AG04450 (cell line): Measurements from ENCODE around the gene DBNDD2. TPM values are rescaled to one million over a fixed set of nuclear protein-coding genes. Genes with fewer than 3 reads are reported as not detected.
A peak's percentile ranks its signal among the peaks of the same experiment; 100 is the strongest.

Experiments used
- CTCF ChIA-PET: fragments of 300-600, 350-600 bp; formaldehyde crosslinking; extraction: SDS; loops from one replicate; lab custom pipeline; 2022; ENCODE audit warnings: antibody characterized with exemption, inconsistent platforms; lab: Charles Lee
- POLR2A ChIA-PET: fragments of 350-600 bp; formaldehyde crosslinking; extraction: SDS; loops from one replicate; lab custom pipeline; 2021; ENCODE audit warnings: antibody characterized with exemption, inconsistent platforms; lab: Yijun Ruan, JAX
- DNase-seq: peaks from one replicate; pipeline ENCODE4 v3.0.0-alpha.2; 2011; ENCODE audit warnings: low read depth, low spot score
- H3K27ac ChIP-seq: one replicate; pipeline ENCODE4 v1.5.1; 2012; ENCODE audit warnings: low read depth, low read length, control low read depth
- H3K27me3 ChIP-seq: one replicate; pipeline ENCODE4 v1.6.0; 2012; ENCODE audit warnings: low read length; ENCODE audit not compliant: control insufficient read depth, insufficient read depth
- H3K4me3 ChIP-seq: 2 replicates; pipeline ENCODE4 v1.5.1; 2011; ENCODE audit warnings: mild to moderate bottlenecking, low read depth, low read length, control low read depth
- H3K9me3 ChIP-seq: 2 replicates; pipeline ENCODE4 v1.5.1; 2012; ENCODE audit warnings: low read length; ENCODE audit not compliant: control insufficient read depth, insufficient read depth
- polyA plus RNA-seq: library from polyadenylated mRNA; depleted of rRNA; stranded (reverse); fragments of >200 nt; gene quantifications from 2 replicates; pipeline ENCODE4 v1.2.3, GENCODE V29; 2011
- TF ChIP-seq, protein P1 (sequence below): IDR thresholded peaks from 2 replicates; pipeline ENCODE4 v1.5.1; 2011; ENCODE audit warnings: low read depth, low read length, control low read depth, inconsistent platforms

DBNDD2 gene
- polyA plus RNA-seq, 1 experiment, result 13.8 TPM

DNA sequence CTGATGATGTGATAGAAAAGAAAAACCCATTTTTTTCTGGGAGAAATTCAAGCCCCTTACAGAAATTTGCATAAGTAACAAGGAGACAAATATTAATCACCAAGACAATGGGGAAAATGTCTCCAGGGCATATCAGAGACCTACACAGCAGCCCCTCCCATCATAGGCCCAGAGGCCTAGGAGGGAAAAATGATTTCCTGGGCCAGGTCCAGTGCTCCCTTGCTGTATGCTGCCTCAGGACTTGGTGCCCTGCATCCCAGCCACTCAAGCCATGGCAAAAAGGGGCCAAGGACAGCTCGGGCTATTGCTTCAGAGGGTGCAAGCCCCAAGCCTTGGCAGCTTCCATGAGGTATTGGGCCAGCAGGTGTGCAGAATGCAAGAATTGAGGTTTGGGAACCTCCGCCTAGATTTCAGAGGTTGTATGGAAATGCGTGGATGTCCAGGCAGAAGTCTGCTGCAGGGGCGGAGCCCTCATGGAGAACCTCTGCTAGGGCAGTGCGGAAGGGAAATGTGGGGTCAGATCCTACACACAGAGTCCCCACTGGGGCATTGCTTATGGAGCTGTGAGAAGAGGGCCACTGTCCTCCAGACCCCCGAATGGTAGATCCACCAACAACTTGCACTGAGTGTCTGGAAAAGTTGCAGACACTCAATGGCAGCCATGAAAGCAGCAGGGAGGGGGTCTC is 7.6 kb upstream of the DBNDD2 start:
- CTCF ChIA-PET, result no interaction called here
- peaks cover 8% of the 10 kb centered on the region for H3K9me3 ChIP-seq

DNA sequence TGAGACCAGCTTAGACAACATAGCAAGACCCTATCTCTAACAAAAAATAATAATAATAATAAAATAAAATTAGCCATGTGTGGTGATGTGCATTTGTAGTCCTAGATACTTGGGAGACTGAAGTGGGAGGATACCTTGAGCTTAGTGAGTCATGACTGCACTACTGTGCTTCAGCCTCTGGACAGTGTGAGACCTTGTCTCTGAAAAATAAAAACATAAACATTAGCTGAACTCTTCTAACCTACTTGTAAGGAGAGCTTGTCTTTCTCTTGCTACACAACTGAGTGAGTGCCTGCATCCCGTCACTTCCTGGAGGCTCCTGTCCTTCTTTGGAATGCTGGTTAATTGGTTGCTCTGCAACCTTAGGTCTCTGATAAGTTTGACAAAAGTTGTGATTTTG is 5.1 kb upstream of the DBNDD2 start:
- peaks cover 8% of the 10 kb centered on the region for H3K9me3 ChIP-seq
- no peak overlapping the region for H3K4me3 ChIP-seq
- TF ChIP-seq, protein P1, sequence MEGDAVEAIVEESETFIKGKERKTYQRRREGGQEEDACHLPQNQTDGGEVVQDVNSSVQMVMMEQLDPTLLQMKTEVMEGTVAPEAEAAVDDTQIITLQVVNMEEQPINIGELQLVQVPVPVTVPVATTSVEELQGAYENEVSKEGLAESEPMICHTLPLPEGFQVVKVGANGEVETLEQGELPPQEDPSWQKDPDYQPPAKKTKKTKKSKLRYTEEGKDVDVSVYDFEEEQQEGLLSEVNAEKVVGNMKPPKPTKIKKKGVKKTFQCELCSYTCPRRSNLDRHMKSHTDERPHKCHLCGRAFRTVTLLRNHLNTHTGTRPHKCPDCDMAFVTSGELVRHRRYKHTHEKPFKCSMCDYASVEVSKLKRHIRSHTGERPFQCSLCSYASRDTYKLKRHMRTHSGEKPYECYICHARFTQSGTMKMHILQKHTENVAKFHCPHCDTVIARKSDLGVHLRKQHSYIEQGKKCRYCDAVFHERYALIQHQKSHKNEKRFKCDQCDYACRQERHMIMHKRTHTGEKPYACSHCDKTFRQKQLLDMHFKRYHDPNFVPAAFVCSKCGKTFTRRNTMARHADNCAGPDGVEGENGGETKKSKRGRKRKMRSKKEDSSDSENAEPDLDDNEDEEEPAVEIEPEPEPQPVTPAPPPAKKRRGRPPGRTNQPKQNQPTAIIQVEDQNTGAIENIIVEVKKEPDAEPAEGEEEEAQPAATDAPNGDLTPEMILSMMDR, result no peak
- ChIA-PET CTCF (interaction anchor here (0.7 to 3.9 kb wide), 5 partner anchors 30 to 109 kb away, joined by 3 to 31 read pairs (median 6); no protein-coding TSS in a partner anchor), POLR2A (interaction anchor here (0.6 kb wide), 1 partner anchor 79 kb away, joined by 7 read pairs; no protein-coding TSS in a partner anchor)
- DNase-seq, result no peak
- H3K27ac ChIP-seq, result no peak overlapping the region
- no peaks in the 10 kb centered on the region for H3K27me3 ChIP-seq

More for the DNA sequence above, 7.6 kb upstream of the DBNDD2 start:
- no peaks in the 10 kb centered on the region for H3K27me3 ChIP-seq
- TF ChIP-seq, protein P1, result no peak
- H3K4me3 ChIP-seq, result no peak overlapping the region
- no peak for DNase-seq
- POLR2A ChIA-PET, result no interaction called here
- no peak overlapping the region for H3K27ac ChIP-seq

DNA sequence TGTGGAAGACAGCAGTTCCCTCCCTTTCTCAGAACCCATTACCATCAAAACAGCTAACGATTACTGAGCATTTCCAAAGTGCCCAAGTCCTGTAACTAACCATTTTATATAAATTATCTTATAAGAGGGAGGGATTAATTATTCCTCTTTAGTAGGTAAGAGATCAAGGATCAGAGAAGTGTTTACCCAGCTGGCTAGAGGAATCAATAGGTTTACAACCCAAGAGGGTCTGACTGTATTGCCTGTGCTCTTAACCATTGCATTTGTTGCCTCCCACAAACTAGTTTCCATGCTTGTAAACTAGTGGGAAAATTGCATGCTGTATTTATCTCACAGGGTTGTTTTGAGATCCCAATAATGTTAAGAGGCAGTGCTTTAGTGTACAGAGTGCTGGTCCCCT is 3.7 kb upstream of the DBNDD2 start:
- peaks cover 8% of the 10 kb centered on the region for H3K9me3 ChIP-seq
- ChIA-PET CTCF (interaction anchor here (0.6 to 3.9 kb wide), 6 partner anchors 31 to 618 kb away, joined by 3 to 31 read pairs (median 3); no protein-coding TSS in a partner anchor), POLR2A (interaction anchor here (1.3 kb wide), 1 partner anchor 42 kb away, joined by 6 read pairs; the partner anchor contains the start of gene SYS1)
- DNase-seq, result no peak
- H3K4me3 ChIP-seq, result no peak overlapping the region
- H3K27me3 ChIP-seq, result no peaks in the 10 kb centered on the region
- TF ChIP-seq, protein P1, result no peak
- H3K27ac ChIP-seq, result no peak overlapping the region

DNA sequence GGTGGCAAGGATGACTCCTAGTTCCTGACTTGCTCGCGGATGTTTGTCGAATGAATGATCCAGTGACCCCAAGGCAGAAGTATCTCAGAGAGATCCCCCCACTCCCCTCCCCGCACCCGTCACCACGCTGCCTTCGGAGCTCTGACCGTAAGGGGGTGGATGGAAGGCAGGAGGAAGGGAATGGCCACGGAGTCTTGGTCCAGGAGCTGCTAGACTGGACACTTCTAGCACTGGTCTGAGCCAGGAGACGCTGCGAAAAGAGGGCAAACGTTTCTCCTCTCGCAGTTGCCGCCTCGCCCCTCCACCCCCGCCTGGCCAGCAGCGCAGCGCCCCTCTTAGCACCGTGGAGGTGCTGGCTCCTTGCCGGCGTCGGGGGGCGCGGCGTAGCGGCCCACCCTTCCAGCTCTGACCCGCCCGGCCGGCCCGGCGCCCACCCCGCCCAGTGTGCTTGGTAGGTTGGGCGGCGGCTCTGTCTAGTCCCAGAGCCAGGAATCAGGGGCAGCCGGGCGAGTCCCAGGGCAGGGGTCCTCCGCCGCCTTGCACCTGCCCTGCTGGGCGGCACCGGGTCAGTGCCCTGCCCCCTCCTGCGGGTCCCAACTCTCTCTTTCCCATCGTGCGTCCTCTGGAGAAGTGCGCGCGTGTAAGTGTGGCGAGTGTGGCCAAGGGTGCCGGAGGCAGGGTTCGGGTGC is 2.4 kb upstream of the DBNDD2 start:
- ChIA-PET CTCF (interaction anchor here (1.3 to 3.9 kb wide), 2 partner anchors 31 to 32 kb away, joined by 4 to 31 read pairs; no protein-coding TSS in a partner anchor), POLR2A (interaction anchor here (1.3 kb wide), 1 partner anchor 43 kb away, joined by 6 read pairs; the partner anchor contains the start of gene SYS1)
- no peak for DNase-seq
- Histone ChIP-seq H3K27ac (no peak overlapping the region), H3K9me3 (peaks cover 3% of the 10 kb centered on the region), H3K4me3 (peak overlapping the region; percentile 70), H3K27me3 (no peaks in the 10 kb centered on the region)
- TF ChIP-seq, protein P1, result no peak
